ENCODE measurements around the gene RBBP4. TPM values are rescaled to one million over a fixed set of nuclear protein-coding genes. Genes with fewer than 3 reads are reported as not detected.

The RBBP4 gene
- total and polyA plus RNA-seq, 2 of the 13 experiments (the other 11 are each of a cell fraction or from before 2014, with no cell fraction given) = 64.4 to 166 TPM

DNA sequence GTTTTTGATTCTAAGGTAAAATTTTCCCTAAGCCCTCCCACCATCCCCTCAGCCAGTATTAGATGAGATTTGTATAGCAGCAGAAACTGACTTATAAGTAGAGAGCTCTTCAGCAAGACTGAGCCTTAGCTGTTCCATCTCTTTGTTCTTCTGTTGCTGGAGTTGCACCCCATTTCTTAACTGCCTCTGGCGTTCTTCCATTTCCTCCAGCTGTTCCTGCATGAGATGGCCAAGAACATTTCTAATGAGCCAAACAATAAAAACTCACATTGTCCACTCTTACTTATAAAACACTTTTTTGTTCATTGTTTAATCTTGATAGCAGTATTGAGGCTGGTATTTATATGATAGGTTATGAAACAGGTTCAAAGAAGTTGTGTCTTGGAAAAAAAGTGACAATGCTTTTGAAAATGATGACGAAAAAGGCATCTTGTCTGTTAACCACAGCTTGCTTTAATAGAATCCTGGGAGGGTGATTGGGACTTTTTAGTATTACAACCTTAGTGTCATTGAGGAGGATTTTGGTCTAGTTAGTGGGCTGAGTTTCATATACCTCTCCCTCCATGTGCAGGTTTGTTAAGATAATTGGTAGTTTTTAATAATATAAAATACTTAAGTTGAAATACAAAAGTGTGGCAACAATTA is 33.3 kb downstream of the RBBP4 start (continued):
- TF ChIP-seq, protein P1, sequence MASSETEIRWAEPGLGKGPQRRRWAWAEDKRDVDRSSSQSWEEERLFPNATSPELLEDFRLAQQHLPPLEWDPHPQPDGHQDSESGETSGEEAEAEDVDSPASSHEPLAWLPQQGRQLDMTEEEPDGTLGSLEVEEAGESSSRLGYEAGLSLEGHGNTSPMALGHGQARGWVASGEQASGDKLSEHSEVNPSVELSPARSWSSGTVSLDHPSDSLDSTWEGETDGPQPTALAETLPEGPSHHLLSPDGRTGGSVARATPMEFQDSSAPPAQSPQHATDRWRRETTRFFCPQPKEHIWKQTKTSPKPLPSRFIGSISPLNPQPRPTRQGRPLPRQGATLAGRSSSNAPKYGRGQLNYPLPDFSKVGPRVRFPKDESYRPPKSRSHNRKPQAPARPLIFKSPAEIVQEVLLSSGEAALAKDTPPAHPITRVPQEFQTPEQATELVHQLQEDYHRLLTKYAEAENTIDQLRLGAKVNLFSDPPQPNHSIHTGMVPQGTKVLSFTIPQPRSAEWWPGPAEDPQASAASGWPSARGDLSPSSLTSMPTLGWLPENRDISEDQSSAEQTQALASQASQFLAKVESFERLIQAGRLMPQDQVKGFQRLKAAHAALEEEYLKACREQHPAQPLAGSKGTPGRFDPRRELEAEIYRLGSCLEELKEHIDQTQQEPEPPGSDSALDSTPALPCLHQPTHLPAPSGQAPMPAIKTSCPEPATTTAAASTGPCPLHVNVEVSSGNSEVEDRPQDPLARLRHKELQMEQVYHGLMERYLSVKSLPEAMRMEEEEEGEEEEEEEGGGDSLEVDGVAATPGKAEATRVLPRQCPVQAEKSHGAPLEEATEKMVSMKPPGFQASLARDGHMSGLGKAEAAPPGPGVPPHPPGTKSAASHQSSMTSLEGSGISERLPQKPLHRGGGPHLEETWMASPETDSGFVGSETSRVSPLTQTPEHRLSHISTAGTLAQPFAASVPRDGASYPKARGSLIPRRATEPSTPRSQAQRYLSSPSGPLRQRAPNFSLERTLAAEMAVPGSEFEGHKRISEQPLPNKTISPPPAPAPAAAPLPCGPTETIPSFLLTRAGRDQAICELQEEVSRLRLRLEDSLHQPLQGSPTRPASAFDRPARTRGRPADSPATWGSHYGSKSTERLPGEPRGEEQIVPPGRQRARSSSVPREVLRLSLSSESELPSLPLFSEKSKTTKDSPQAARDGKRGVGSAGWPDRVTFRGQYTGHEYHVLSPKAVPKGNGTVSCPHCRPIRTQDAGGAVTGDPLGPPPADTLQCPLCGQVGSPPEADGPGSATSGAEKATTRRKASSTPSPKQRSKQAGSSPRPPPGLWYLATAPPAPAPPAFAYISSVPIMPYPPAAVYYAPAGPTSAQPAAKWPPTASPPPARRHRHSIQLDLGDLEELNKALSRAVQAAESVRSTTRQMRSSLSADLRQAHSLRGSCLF (CRISPR knock-in tag; IDR thresholded peaks at IDR 0.05; ENCODE audit: borderline replicate concordance) = no peak

DNA sequence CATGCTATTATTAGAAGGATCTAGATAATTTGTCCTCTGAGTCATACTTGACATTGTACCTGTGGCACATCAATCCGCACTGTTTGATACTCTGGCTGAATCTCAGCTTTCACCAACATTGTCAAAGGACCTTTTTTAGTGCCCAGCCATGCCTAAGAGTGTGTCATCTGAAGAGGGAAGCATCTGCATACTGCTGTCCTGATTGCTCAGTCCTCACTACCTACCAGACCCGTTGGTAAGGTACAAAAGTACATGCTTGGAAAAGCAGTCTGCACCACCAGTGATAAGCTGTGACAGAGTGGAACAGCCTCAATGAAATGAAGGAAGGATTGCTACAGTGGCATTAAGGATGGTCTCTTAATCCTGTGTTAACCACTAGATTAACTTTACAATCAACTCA is 34.5 kb downstream of the RBBP4 start:
- ChIA-PET CTCF (ENCODE audit: low intra/inter-chr PET ratio, low total read pairs) (no interaction called here), POLR2A (interaction anchor here (1.9 kb wide), 1 partner anchor 9 kb away, joined by 9 read pairs; no protein-coding TSS in a partner anchor)
- 75% methylated on average over 2 of the region's 2 CpGs for WGBS (ENCODE audit: low lambda C conversion rate)
- in situ Hi-C loops (cut with HindIII; ENCODE audit: extremely low pct_ligation_motif_present, low pct_unique_long_range_greater_than_20kb) = no loop called here
- Histone ChIP-seq H4K20me1 (ENCODE audit: insufficient read depth, low read length) (no peaks in the 10 kb centered on the region; the same call in 1 of the 2 replicates), H3K9me3 (ENCODE audit: low read length) (no peaks in the 10 kb centered on the region), H3K9ac (ENCODE audit: insufficient read depth, low read depth, low read length) (no peak overlapping the region), H3K79me2 (ENCODE audit: insufficient read depth, low read length) (no peaks in the 10 kb centered on the region), H3K27me3 (ENCODE audit: control insufficient read depth in 1 of 2, insufficient read depth in 2 of 2, low read length in 2 of 2) (no peaks in the 10 kb centered on the region), H3K27ac (ENCODE audit: extremely low read length, insufficient read depth, low read length) (no peak overlapping the region), H3K4me1 (ENCODE audit: insufficient read depth, low read length) (no peaks in the 10 kb centered on the region), H2AFZ (ENCODE audit: low read length) (no peak overlapping the region), H3K4me3 (replicated peaks in 1 of 3; ENCODE audit: insufficient read depth in 1 of 3, low read depth in 2 of 3, low read length in 3 of 3) (no peak overlapping the region), H3K36me3 (replicated peaks in 1 of 2; ENCODE audit: control insufficient read depth in 1 of 2, insufficient read depth in 2 of 2, low read length in 2 of 2) (peaks cover 3 to 44% of the 10 kb centered on the region in 2 experiments), H3K4me2 (ENCODE audit: low read depth, low read length) (no peak overlapping the region)
- peak; percentile 44 for ATAC-seq
- no peak for DNase-seq (ENCODE audit: low spot score)
- intact Hi-C loops (cut with micrococcal nuclease; ENCODE audit: unreplicated experiment) = no loop called here
- TF ChIP-seq, protein P2, sequence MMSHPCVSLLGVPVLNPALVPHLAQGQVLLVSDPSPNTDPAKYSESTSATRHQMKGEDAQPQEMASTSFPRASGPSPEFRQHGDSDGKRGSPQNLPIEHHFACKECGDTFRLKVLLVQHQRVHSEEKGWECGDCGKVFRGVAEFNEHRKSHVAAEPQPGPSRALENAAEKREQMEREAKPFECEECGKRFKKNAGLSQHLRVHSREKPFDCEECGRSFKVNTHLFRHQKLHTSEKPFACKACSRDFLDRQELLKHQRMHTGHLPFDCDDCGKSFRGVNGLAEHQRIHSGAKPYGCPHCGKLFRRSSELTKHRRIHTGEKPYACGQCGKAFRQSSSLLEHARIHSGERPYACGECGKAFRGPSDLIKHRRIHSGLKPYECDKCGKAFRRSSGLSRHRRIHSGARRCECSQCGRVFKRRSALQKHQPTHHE (CRISPR knock-in tag; IDR thresholded peaks at IDR 0.05; ENCODE audit: borderline replicate concordance) = no peak
- TF ChIP-seq ARHGAP35 (CRISPR knock-in tag; IDR thresholded peaks at IDR 0.05; ENCODE audit: borderline replicate concordance) (no peak), ZFAT (CRISPR knock-in tag; conservative IDR thresholded peaks at IDR 0.05) (no peak), ZSCAN20 (CRISPR knock-in tag; IDR thresholded peaks at IDR 0.05; ENCODE audit: borderline replicate concordance) (no peak), ZNF251 (CRISPR knock-in tag; IDR thresholded peaks at IDR 0.05) (0 out of 2 replicates have a peak, but pooled peaks have one; percentile 40)
- TF ChIP-seq, protein P3, sequence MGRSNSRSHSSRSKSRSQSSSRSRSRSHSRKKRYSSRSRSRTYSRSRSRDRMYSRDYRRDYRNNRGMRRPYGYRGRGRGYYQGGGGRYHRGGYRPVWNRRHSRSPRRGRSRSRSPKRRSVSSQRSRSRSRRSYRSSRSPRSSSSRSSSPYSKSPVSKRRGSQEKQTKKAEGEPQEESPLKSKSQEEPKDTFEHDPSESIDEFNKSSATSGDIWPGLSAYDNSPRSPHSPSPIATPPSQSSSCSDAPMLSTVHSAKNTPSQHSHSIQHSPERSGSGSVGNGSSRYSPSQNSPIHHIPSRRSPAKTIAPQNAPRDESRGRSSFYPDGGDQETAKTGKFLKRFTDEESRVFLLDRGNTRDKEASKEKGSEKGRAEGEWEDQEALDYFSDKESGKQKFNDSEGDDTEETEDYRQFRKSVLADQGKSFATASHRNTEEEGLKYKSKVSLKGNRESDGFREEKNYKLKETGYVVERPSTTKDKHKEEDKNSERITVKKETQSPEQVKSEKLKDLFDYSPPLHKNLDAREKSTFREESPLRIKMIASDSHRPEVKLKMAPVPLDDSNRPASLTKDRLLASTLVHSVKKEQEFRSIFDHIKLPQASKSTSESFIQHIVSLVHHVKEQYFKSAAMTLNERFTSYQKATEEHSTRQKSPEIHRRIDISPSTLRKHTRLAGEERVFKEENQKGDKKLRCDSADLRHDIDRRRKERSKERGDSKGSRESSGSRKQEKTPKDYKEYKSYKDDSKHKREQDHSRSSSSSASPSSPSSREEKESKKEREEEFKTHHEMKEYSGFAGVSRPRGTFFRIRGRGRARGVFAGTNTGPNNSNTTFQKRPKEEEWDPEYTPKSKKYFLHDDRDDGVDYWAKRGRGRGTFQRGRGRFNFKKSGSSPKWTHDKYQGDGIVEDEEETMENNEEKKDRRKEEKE (IDR thresholded peaks at IDR 0.05) = no peak
- BruUV-seq (replicated peaks) = no TSS peak
- FAIRE-seq = no peak
